Panc1 (cell line): ENCODE data around the gene GRIP1.

Source experiments
- CTCF ChIP-seq: fragments of 450-650 bp; IDR thresholded peaks from 2 replicates; pipeline ENCODE4 v1.5.1; 2017; ENCODE audit warnings: mild to moderate bottlenecking
- POLR2AphosphoS5 ChIP-seq: IDR thresholded peaks from 2 replicates; pipeline ENCODE4 v1.6.1; 2012; ENCODE audit warnings: mild to moderate bottlenecking, low read depth, low read length, moderate library complexity

- TF ChIP-seq CTCF = no peak
- no peak for TF ChIP-seq POLR2AphosphoS5
Observed at GRCh38 chr12:66668311-66668710, 10.6 kb downstream of the GRIP1 start.
